Glutamatergic neuron (in vitro differentiated cells): ENCODE results near the gene PRSS57. TPM values are rescaled to one million over a fixed set of nuclear protein-coding genes. Genes with fewer than 3 reads are reported as not detected.

Experiments used
- DNase-seq: peaks from one replicate; pipeline ENCODE4 v3.0.0; 2022
- H3K27ac Mint-ChIP-seq: one replicate; pipeline ENCODE4 v1.8.0; 2020; ENCODE audit warnings: mild to moderate bottlenecking, mixed read lengths, inconsistent platforms; ENCODE audit not compliant: unreplicated experiment
- H3K27me3 Mint-ChIP-seq: one replicate; pipeline ENCODE4 v1.8.0; 2020; ENCODE audit warnings: mild to moderate bottlenecking, moderate library complexity, mixed read lengths, inconsistent platforms; ENCODE audit not compliant: unreplicated experiment
- H3K36me3 Mint-ChIP-seq: one replicate; pipeline ENCODE4 v1.8.0; 2020; ENCODE audit warnings: mild to moderate bottlenecking, mixed read lengths, inconsistent platforms; ENCODE audit not compliant: unreplicated experiment
- H3K4me1 Mint-ChIP-seq: one replicate; pipeline ENCODE4 v1.8.0; 2020; ENCODE audit warnings: mild to moderate bottlenecking, low read depth, mixed read lengths, inconsistent platforms; ENCODE audit not compliant: unreplicated experiment
- H3K4me3 Mint-ChIP-seq: one replicate; pipeline ENCODE4 v1.8.0; 2020; ENCODE audit warnings: mild to moderate bottlenecking, mixed read lengths, inconsistent platforms; ENCODE audit not compliant: unreplicated experiment
- H3K9me3 Mint-ChIP-seq: one replicate; pipeline ENCODE4 v1.8.0; 2020; ENCODE audit warnings: mild to moderate bottlenecking, moderate library complexity, mixed read lengths, inconsistent platforms; ENCODE audit not compliant: unreplicated experiment
- CTCF ChIP-seq: fragments of 200-600 bp; sonication (generic); IDR thresholded peaks from one replicate; pipeline ENCODE4 v1.5.0; 2021; ENCODE audit not compliant: partially characterized antibody, unreplicated experiment
- total RNA-seq: library from RNA; stranded (reverse); fragmentation: NEBNext Ultra II Directional; extraction: Animal tissue kit (Norgen Biotek cat#: 25700); gene quantifications from one replicate; pipeline ENCODE4 v1.2.1, GENCODE V29; 2021; ENCODE audit not compliant: unreplicated experiment

The PRSS57 gene
- total RNA-seq, 1 donor from 2014 or later = 0.78 TPM

GRCh38 chr19:661427-662196, 33.6 kb downstream of the PRSS57 start:
- TF ChIP-seq CTCF = no peak
- Mint-ChIP-seq H3K4me3 (peak overlapping the region; percentile 81), H3K27ac (no peak overlapping the region), H3K4me1 (peaks cover 4% of the 10 kb centered on the region), H3K9me3 (peaks cover 12% of the 10 kb centered on the region), H3K36me3 (no peaks in the 10 kb centered on the region), H3K27me3 (peaks cover 10% of the 10 kb centered on the region)
- no peak for DNase-seq

- DNase-seq = no peak
- Mint-ChIP-seq H3K36me3 (no peaks in the 10 kb centered on the region), H3K27me3 (peaks cover 10% of the 10 kb centered on the region), H3K4me1 (peaks cover 9% of the 10 kb centered on the region), H3K27ac (peak overlapping the region; percentile 62), H3K9me3 (peaks cover 10% of the 10 kb centered on the region), H3K4me3 (peak overlapping the region; percentile 81)
- TF ChIP-seq CTCF = no peak
Measured at GRCh38 chr19:660793-661426, 34.3 kb downstream of the PRSS57 start.

GRCh38 chr19:658916-659839, 36.1 kb downstream of the PRSS57 start:
- DNase-seq = no peak
- Mint-ChIP-seq H3K36me3 (no peaks in the 10 kb centered on the region), H3K27ac (peak overlapping the region; percentile 33), H3K4me3 (no peak overlapping the region), H3K4me1 (peaks cover 16% of the 10 kb centered on the region), H3K9me3 (peaks cover 6% of the 10 kb centered on the region), H3K27me3 (peaks cover 9% of the 10 kb centered on the region)
- no peak for TF ChIP-seq CTCF

- peaks cover 9% of the 10 kb centered on the region for H3K27me3 Mint-ChIP-seq
- H3K4me3 Mint-ChIP-seq = no peak overlapping the region
- peaks cover 5% of the 10 kb centered on the region for H3K9me3 Mint-ChIP-seq
- H3K36me3 Mint-ChIP-seq = no peaks in the 10 kb centered on the region
- no peak for TF ChIP-seq CTCF
- DNase-seq = no peak
- no peak overlapping the region for H3K27ac Mint-ChIP-seq
- H3K4me1 Mint-ChIP-seq = peaks cover 16% of the 10 kb centered on the region
Measured at GRCh38 chr19:658059-658839, 37.0 kb downstream of the PRSS57 start.
